Measurements from ENCODE around the gene DRC3. TPM values are rescaled to one million over a fixed set of nuclear protein-coding genes. Genes with fewer than 3 reads are reported as not detected.

Gene DRC3
- total RNA-seq, 1 experiment from 2014 or later, result 1.6 TPM

GRCh38 chr17:17940441-17940911, 32.2 kb upstream of the DRC3 start:
- no peak overlapping the region for H3K27ac Mint-ChIP-seq (ENCODE audit: unreplicated experiment)
- no peaks in the 10 kb centered on the region for H3K27me3 Mint-ChIP-seq (ENCODE audit: insufficient read depth, unreplicated experiment)
- DNase-seq, result peak in 1 of 2 experiments; percentile 14
- intact Hi-C loops (cut with micrococcal nuclease; ENCODE audit: unreplicated experiment), result no loop called here
- H3K4me3 ChIP-seq (ENCODE audit: low read depth, low read length), result no peak overlapping the region
- peaks cover 67% of the 10 kb centered on the region for H3K4me1 Mint-ChIP-seq (ENCODE audit: low read depth, unreplicated experiment)
- CTCF ChIA-PET, result interaction anchor here (1.6 kb wide), 1 partner anchor 21 kb away, joined by 6 read pairs; no protein-coding TSS in a partner anchor
- no peaks in the 10 kb centered on the region for H3K36me3 Mint-ChIP-seq (ENCODE audit: insufficient read depth, unreplicated experiment)
- H3K27me3 ChIP-seq (replicated peaks; ENCODE audit: control insufficient read depth, insufficient read depth, low read length), result no peaks in the 10 kb centered on the region
- no TSS peak for BruUV-seq (replicated peaks)
- no peaks in the 10 kb centered on the region for H3K9me3 Mint-ChIP-seq (ENCODE audit: unreplicated experiment)
- H3K36me3 ChIP-seq (ENCODE audit: control insufficient read depth, insufficient read depth, low read length), result no peaks in the 10 kb centered on the region
- no peaks in the 10 kb centered on the region for H3K9me3 ChIP-seq
- POLR2A ChIA-PET, result no interaction called here
- no peak for TF ChIP-seq CTCF (IDR thresholded peaks at IDR 0.05; ENCODE audit: insufficient read depth in 1 of 2, low read depth in 1 of 2, low read length in 1 of 2, severe bottlenecking in 1 of 2, unreplicated experiment in 1 of 2)
- H3K4me3 Mint-ChIP-seq (ENCODE audit: unreplicated experiment), result no peak overlapping the region
- peaks cover 94% of the 10 kb centered on the region for H3K4me1 ChIP-seq

- H3K9me3 Mint-ChIP-seq (ENCODE audit: unreplicated experiment), result no peaks in the 10 kb centered on the region
- H3K36me3 ChIP-seq (ENCODE audit: control insufficient read depth, insufficient read depth, low read length), result no peaks in the 10 kb centered on the region
- no peak overlapping the region for H3K4me3 ChIP-seq (ENCODE audit: low read depth, low read length)
- intact Hi-C loops (cut with micrococcal nuclease; ENCODE audit: unreplicated experiment), result no loop called here
- DNase-seq, result peak in 1 of 2 experiments; percentile 3
- no peaks in the 10 kb centered on the region for H3K27me3 ChIP-seq (replicated peaks; ENCODE audit: control insufficient read depth, insufficient read depth, low read length)
- TF ChIP-seq CTCF (IDR thresholded peaks at IDR 0.05; ENCODE audit: insufficient read depth in 1 of 2, low read depth in 1 of 2, low read length in 1 of 2, severe bottlenecking in 1 of 2, unreplicated experiment in 1 of 2), result no peak
- H3K27me3 Mint-ChIP-seq (ENCODE audit: insufficient read depth, unreplicated experiment), result no peaks in the 10 kb centered on the region
- H3K4me1 ChIP-seq, result peaks cover 94% of the 10 kb centered on the region
- H3K9me3 ChIP-seq, result no peaks in the 10 kb centered on the region
- H3K4me1 Mint-ChIP-seq (ENCODE audit: low read depth, unreplicated experiment), result peaks cover 66% of the 10 kb centered on the region
- no peak overlapping the region for H3K4me3 Mint-ChIP-seq (ENCODE audit: unreplicated experiment)
- ChIA-PET CTCF (interaction anchor here (1.6 kb wide), 1 partner anchor 22 kb away, joined by 6 read pairs; no protein-coding TSS in a partner anchor), POLR2A (no interaction called here)
- no peaks in the 10 kb centered on the region for H3K36me3 Mint-ChIP-seq (ENCODE audit: insufficient read depth, unreplicated experiment)
- BruUV-seq (replicated peaks), result no TSS peak
- no peak overlapping the region for H3K27ac Mint-ChIP-seq (ENCODE audit: unreplicated experiment)
These were observed 31.6 kb upstream of the DRC3 start for GRCh38 chr17:17941015-17941414.

- Histone ChIP-seq H3K36me3 (ENCODE audit: control insufficient read depth, insufficient read depth, low read length) (no peaks in the 10 kb centered on the region), H3K9me3 (no peaks in the 10 kb centered on the region), H3K4me3 (ENCODE audit: low read depth, low read length) (no peak overlapping the region), H3K4me1 (peaks cover 80% of the 10 kb centered on the region), H3K27me3 (replicated peaks; ENCODE audit: control insufficient read depth, insufficient read depth, low read length) (no peaks in the 10 kb centered on the region)
- Mint-ChIP-seq H3K27ac (ENCODE audit: unreplicated experiment) (peak overlapping the region; percentile 84), H3K9me3 (ENCODE audit: unreplicated experiment) (no peaks in the 10 kb centered on the region), H3K36me3 (ENCODE audit: insufficient read depth, unreplicated experiment) (no peaks in the 10 kb centered on the region), H3K27me3 (ENCODE audit: insufficient read depth, unreplicated experiment) (no peaks in the 10 kb centered on the region), H3K4me3 (ENCODE audit: unreplicated experiment) (peak overlapping the region; percentile 51), H3K4me1 (ENCODE audit: low read depth, unreplicated experiment) (peaks cover 57% of the 10 kb centered on the region)
- intact Hi-C loops (cut with micrococcal nuclease; ENCODE audit: unreplicated experiment), result loop anchor here (2.0 kb wide), 1 partner anchor 16 kb away; no protein-coding TSS in a partner anchor
- DNase-seq, result peak in 1 of 2 experiments; percentile 28
- CTCF ChIA-PET, result interaction anchor here (0.5 to 2.9 kb wide), 4 partner anchors 16 to 131 kb away, joined by 4 to 8 read pairs (median 4); no protein-coding TSS in a partner anchor
- POLR2A ChIA-PET, result interaction anchor here (1.1 kb wide), 1 partner anchor 29 kb away, joined by 6 read pairs; the partner anchor contains the start of genes DRC3 and TOM1L2
- no TSS peak for BruUV-seq (replicated peaks)
- no peak for TF ChIP-seq CTCF (IDR thresholded peaks at IDR 0.05; ENCODE audit: insufficient read depth in 1 of 2, low read depth in 1 of 2, low read length in 1 of 2, severe bottlenecking in 1 of 2, unreplicated experiment in 1 of 2)
These were observed 29.8 kb upstream of the DRC3 start for GRCh38 chr17:17942846-17943245.

Measured in Caco-2 (cell line).